PC-3 (cell line): ENCODE measurements around the gene TMEM147. TPM values are rescaled to one million over a fixed set of nuclear protein-coding genes. Genes with fewer than 3 reads are reported as not detected.

Experiments used
- ATAC-seq: fragments of 200-7000 bp; cut with Tn5 transposase; 2 replicates; pipeline ENCODE4 v1.9.1; 2020; ENCODE audit warnings: mild to moderate bottlenecking, moderate library complexity
- BruUV-seq: library from RNA; stranded (reverse); fragments of 400-500 nt; replicated peaks from 2 replicates; lab custom pipeline; 2021; lab: Mats Ljungman, UMichigan
- CTCF ChIA-PET: fragments of 300-600 bp; sonication (Branson Sonifier 250); formaldehyde crosslinking; loops from one replicate; lab custom pipeline; 2022; ENCODE audit warnings: antibody characterized with exemption; lab: Charles Lee
- POLR2A ChIA-PET: fragments of 300-600 bp; sonication (Branson Sonifier 250); formaldehyde crosslinking; loops from one replicate; lab custom pipeline; 2022; ENCODE audit warnings: antibody characterized with exemption; ENCODE audit not compliant: unreplicated experiment; lab: Charles Lee
- DNase-seq: peaks from one replicate; pipeline ENCODE4 v3.0.0-alpha.2; 2015
- H2AFZ ChIP-seq: fragments of 300-600 bp; sonication (generic); 2 replicates; pipeline ENCODE4 v1.6.0; 2016; ENCODE audit warnings: antibody characterized with exemption, low read length
- H3F3A ChIP-seq: fragments of 300-600 bp; sonication (generic); one replicate; pipeline ENCODE4 v1.6.0; 2017; ENCODE audit warnings: antibody characterized with exemption, low read length, control low read depth, mild to moderate bottlenecking; ENCODE audit not compliant: unreplicated experiment
- H3K27ac ChIP-seq: fragments of 300-600 bp; sonication (generic); 2 replicates; pipeline ENCODE4 v1.5.1; 2016; ENCODE audit warnings: mild to moderate bottlenecking, low read length
- H3K27me3 ChIP-seq: fragments of 300-600 bp; sonication (generic); 2 replicates; pipeline ENCODE4 v1.6.1; 2016; ENCODE audit warnings: low read length, mixed read lengths
- H3K36me3 ChIP-seq: fragments of 300-600 bp; sonication (generic); 2 replicates; pipeline ENCODE4 v1.6.1; 2016; ENCODE audit warnings: low read depth, mixed run types, low read length, mixed read lengths
- H3K4me1 ChIP-seq: fragments of 300-600 bp; sonication (generic); 2 replicates; pipeline ENCODE4 v1.5.1; 2016; ENCODE audit warnings: low read length; ENCODE audit not compliant: insufficient read depth
- H3K4me2 ChIP-seq: fragments of 300-600 bp; sonication (generic); 2 replicates; pipeline ENCODE4 v1.6.0; 2016; ENCODE audit warnings: low read length
- H3K4me3 ChIP-seq: fragments of 300-600 bp; sonication (generic); 2 replicates; pipeline ENCODE4 v1.5.1; 2016; ENCODE audit warnings: mild to moderate bottlenecking, low read length, mixed read lengths
- H3K79me2 ChIP-seq: fragments of 300-600 bp; sonication (generic); 2 replicates; pipeline ENCODE4 v1.6.1; 2017; ENCODE audit warnings: low read length, mixed read lengths
- H3K9ac ChIP-seq: fragments of 300-600 bp; sonication (generic); 2 replicates; pipeline ENCODE4 v1.6.0; 2016; ENCODE audit warnings: mild to moderate bottlenecking, low read length
- H3K9me2 ChIP-seq: fragments of 300-600 bp; sonication (generic); replicated peaks from 2 replicates; pipeline ENCODE4 v1.6.1; 2016; ENCODE audit warnings: mixed run types, low read length, mixed read lengths
- H3K9me3 ChIP-seq: fragments of 300-600 bp; sonication (generic); 2 replicates; pipeline ENCODE4 v1.6.1; 2016; ENCODE audit warnings: low read length, mixed read lengths
- H4K20me1 ChIP-seq: fragments of 300-600 bp; sonication (generic); 2 replicates; pipeline ENCODE4 v1.6.1; 2016; ENCODE audit warnings: low read length, mixed read lengths
- CTCF ChIP-seq: fragments of 300-600 bp; sonication (generic); conservative IDR thresholded peaks from 2 replicates; pipeline ENCODE4 v1.5.1; 2017; ENCODE audit warnings: antibody characterized with exemption, low read depth, mild to moderate bottlenecking, low read length
- EZH2 ChIP-seq: fragments of 300-600 bp; sonication (generic); IDR thresholded peaks from one replicate; pipeline ENCODE4 v1.6.1; 2017; ENCODE audit warnings: antibody characterized with exemption, mild to moderate bottlenecking, low read length; ENCODE audit not compliant: unreplicated experiment
- EZH2phosphoT487 ChIP-seq: fragments of 300-600 bp; sonication (generic); IDR thresholded peaks from 2 replicates; pipeline ENCODE4 v1.6.1; 2018; ENCODE audit warnings: mild to moderate bottlenecking, antibody characterized with exemption, low read length, borderline replicate concordance
- intact Hi-C: fragments of 100-400 bp; cut with micrococcal nuclease; formaldehyde crosslinking; loops from 2 replicates; pipeline ENCODE4 v1.9.0; 2023
- total RNA-seq: library from RNA; depleted of rRNA; stranded (reverse); fragments of >200 nt; gene quantifications from 2 replicates; pipeline ENCODE4 v1.2.3, GENCODE V29; 2014

Gene TMEM147
- total RNA-seq, 1 experiment from 2014 or later = 206 TPM

GRCh38 chr19:35539850-35540249, 5.6 kb upstream of the TMEM147 start:
- BruUV-seq = no TSS peak
- Histone ChIP-seq H2AFZ (no peak overlapping the region), H3K79me2 (peaks cover 13% of the 10 kb centered on the region), H3K9me2 (no peaks in the 10 kb centered on the region), H3K27me3 (no peaks in the 10 kb centered on the region), H3K4me2 (no peak overlapping the region), H3K9me3 (no peaks in the 10 kb centered on the region), H3F3A (no peaks in the 10 kb centered on the region), H3K27ac (no peak overlapping the region), H3K9ac (no peak overlapping the region), H3K36me3 (no peaks in the 10 kb centered on the region), H3K4me1 (peaks cover 7% of the 10 kb centered on the region; the same call in 1 of the 2 replicates), H4K20me1 (no peaks in the 10 kb centered on the region), H3K4me3 (no peak overlapping the region)
- DNase-seq = no peak
- no peak for ATAC-seq
- intact Hi-C loops = no loop called here
- ChIA-PET CTCF (no interaction called here), POLR2A (no interaction called here)
- TF ChIP-seq EZH2phosphoT487 (no peak), EZH2 (no peak), CTCF (no peak)

GRCh38 chr19:35540356-35540927, 5.0 kb upstream of the TMEM147 start:
- Histone ChIP-seq H3K27me3 (no peaks in the 10 kb centered on the region), H3K4me1 (peaks cover 7% of the 10 kb centered on the region; the same call in 1 of the 2 replicates), H3K27ac (no peak overlapping the region), H3K9me2 (no peaks in the 10 kb centered on the region), H4K20me1 (no peaks in the 10 kb centered on the region), H3K36me3 (no peaks in the 10 kb centered on the region), H3K4me3 (no peak overlapping the region), H3K9ac (no peak overlapping the region), H2AFZ (no peak overlapping the region), H3K4me2 (no peak overlapping the region), H3K9me3 (no peaks in the 10 kb centered on the region), H3K79me2 (peaks cover 18% of the 10 kb centered on the region), H3F3A (no peaks in the 10 kb centered on the region)
- ChIA-PET CTCF (no interaction called here), POLR2A (no interaction called here)
- TF ChIP-seq EZH2phosphoT487 (no peak), CTCF (no peak), EZH2 (no peak)
- DNase-seq = no peak
- no peak for ATAC-seq
- BruUV-seq = no TSS peak
- intact Hi-C loops = no loop called here

GRCh38 chr19:35542209-35542608, 3.2 kb upstream of the TMEM147 start:
- H3K4me2 ChIP-seq = no peak overlapping the region
- no peak for ATAC-seq
- intact Hi-C loops = no loop called here
- no peak for TF ChIP-seq EZH2phosphoT487
- no peak for TF ChIP-seq EZH2
- TF ChIP-seq CTCF = no peak
- H3K4me3 ChIP-seq = no peak overlapping the region
- no peak for DNase-seq
- H3K36me3 ChIP-seq = no peaks in the 10 kb centered on the region
- no peaks in the 10 kb centered on the region for H3F3A ChIP-seq
- POLR2A ChIA-PET = no interaction called here
- H3K27me3 ChIP-seq = no peaks in the 10 kb centered on the region
- CTCF ChIA-PET = no interaction called here
- peaks cover 36% of the 10 kb centered on the region for H3K79me2 ChIP-seq
- H2AFZ ChIP-seq = no peak overlapping the region
- H3K27ac ChIP-seq = no peak overlapping the region
- no peaks in the 10 kb centered on the region for H3K9me3 ChIP-seq
- BruUV-seq = no TSS peak
- H4K20me1 ChIP-seq = no peaks in the 10 kb centered on the region
- H3K9ac ChIP-seq = no peak overlapping the region
- peaks cover 14% of the 10 kb centered on the region; the same call in 1 of the 2 replicates for H3K4me1 ChIP-seq
- no peaks in the 10 kb centered on the region for H3K9me2 ChIP-seq
